ENCODE results near the gene NSRP1.
A peak's percentile ranks its signal among the peaks of the same experiment; 100 is the strongest.
"Not testable (repeated sequence)": the region's sequence is repeated elsewhere in the genome, so short reads cannot be mapped to it uniquely, and the experiment has no call there.

The NSRP1 gene

GRCh38 chr17:30116661-30117551, at the start of gene NSRP1:
TSS of gene NSRP1 (plus strand) at chr17:30116816. CDS start at chr17:30116844, 28 bp downstream.
- peak; percentile 88 for DNase-seq (ENCODE audit: low read depth, low spot score)

- no peak for DNase-seq (ENCODE audit: low read depth, low spot score)
Observed at GRCh38 chr17:30068465-30068864, 48.2 kb upstream of the NSRP1 start.

- DNase-seq (ENCODE audit: low read depth, low spot score): no peak
Observed at GRCh38 chr17:30074254-30074653, 42.4 kb upstream of the NSRP1 start.

GRCh38 chr17:30074730-30075129, 41.9 kb upstream of the NSRP1 start:
- no peak for DNase-seq (ENCODE audit: low read depth, low spot score)

GRCh38 chr17:30082773-30083172, 33.8 kb upstream of the NSRP1 start:
- no peak for DNase-seq (ENCODE audit: low read depth, low spot score)

GRCh38 chr17:30084788-30085187, 31.8 kb upstream of the NSRP1 start:
- DNase-seq (ENCODE audit: low read depth, low spot score): no peak

GRCh38 chr17:30086896-30087295, 29.7 kb upstream of the NSRP1 start:
- DNase-seq (ENCODE audit: low read depth, low spot score): no peak

- DNase-seq (ENCODE audit: low read depth, low spot score): not testable (repeated sequence)
Observed at GRCh38 chr17:30087431-30087830, 29.2 kb upstream of the NSRP1 start.

- no peak for DNase-seq (ENCODE audit: low read depth, low spot score)
Observed at GRCh38 chr17:30091121-30091670, 25.4 kb upstream of the NSRP1 start.

- DNase-seq (ENCODE audit: low read depth, low spot score): no peak
Observed at GRCh38 chr17:30091771-30092170, 24.8 kb upstream of the NSRP1 start.

GRCh38 chr17:30092886-30093285, 23.7 kb upstream of the NSRP1 start:
- DNase-seq (ENCODE audit: low read depth, low spot score): no peak

- DNase-seq (ENCODE audit: low read depth, low spot score): peak; percentile 8
Observed at GRCh38 chr17:30093463-30094147, 23.0 kb upstream of the NSRP1 start.

- DNase-seq (ENCODE audit: low read depth, low spot score): no peak
Observed at GRCh38 chr17:30095507-30096244, 20.9 kb upstream of the NSRP1 start.

GRCh38 chr17:30101686-30102390, 14.8 kb upstream of the NSRP1 start:
- DNase-seq (ENCODE audit: low read depth, low spot score): no peak

- no peak for DNase-seq (ENCODE audit: low read depth, low spot score)
Observed at GRCh38 chr17:30103921-30104320, 12.7 kb upstream of the NSRP1 start.

GRCh38 chr17:30104575-30105339, 11.9 kb upstream of the NSRP1 start:
- DNase-seq (ENCODE audit: low read depth, low spot score): peak; percentile 54

GRCh38 chr17:30112794-30113193, 3.8 kb upstream of the NSRP1 start:
- no peak for DNase-seq (ENCODE audit: low read depth, low spot score)

- no peak for DNase-seq (ENCODE audit: low read depth, low spot score)
Observed at GRCh38 chr17:30113213-30113612, 3.4 kb upstream of the NSRP1 start.

- no peak for DNase-seq (ENCODE audit: low read depth, low spot score)
Observed at GRCh38 chr17:30116345-30116660, 313 bp upstream of the NSRP1 start.

- no peak for DNase-seq (ENCODE audit: low read depth, low spot score)
Observed at GRCh38 chr17:30117675-30118081, 1.1 kb downstream of the NSRP1 start.

GRCh38 chr17:30118635-30119034, 2.0 kb downstream of the NSRP1 start:
- not testable (repeated sequence) for DNase-seq (ENCODE audit: low read depth, low spot score)

Data from activated CD4-positive, CD25-positive, alpha-beta regulatory T cell treated with anti-CD3 and anti-CD28 coated beads, Interleukin-2, amount 50 U/mL, for 16 hours (primary cell).